Upper lobe of left lung (tissue), 4 donors: ENCODE data around the gene C1orf122.

Experiments used
- CTCF ChIP-seq, 6 experiments: fragments of 450-650 bp in 4 of 6; fragments of 200-600 bp in 2 of 6; sonication (generic) in 2 of 6; IDR thresholded peaks; one replicate each; pipeline ENCODE4 v1.5.1; 2016 to 2019; ENCODE audit warnings: antibody characterized with exemption in 6 of 6
- POLR2AphosphoS5 ChIP-seq, 2 donors: sonication (generic); formaldehyde crosslinking; IDR thresholded peaks; one replicate each; pipeline ENCODE4 v1.5.1; 2017; ENCODE audit warnings: antibody characterized with exemption in 2 of 2

DNA sequence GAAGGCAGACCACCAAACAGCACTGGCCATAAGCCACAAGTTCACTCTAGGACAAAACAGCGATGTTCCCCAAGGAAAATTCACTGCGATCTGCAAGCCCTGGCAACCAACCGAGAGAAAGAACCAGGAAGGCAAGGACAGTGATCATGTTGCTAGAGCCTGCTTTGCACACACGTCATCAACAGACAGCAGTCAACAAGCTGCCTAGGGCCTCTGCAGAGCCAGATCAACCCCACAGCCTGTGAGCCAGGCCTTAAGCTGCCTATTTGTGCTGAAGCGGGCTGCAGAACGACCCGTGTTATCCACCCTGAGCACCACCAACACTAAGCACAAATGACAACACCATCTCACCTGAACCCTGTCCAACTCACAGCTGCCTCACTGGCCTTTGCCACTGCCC lies 6.7 kb downstream of the C1orf122 start:
- TF ChIP-seq CTCF (IDR thresholded peaks at IDR 0.05) (no peak), POLR2AphosphoS5 (IDR thresholded peaks at IDR 0.05) (no peak)
